ENCODE measurements around the gene CAPZA2. TPM values are rescaled to one million over a fixed set of nuclear protein-coding genes. Genes with fewer than 3 reads are reported as not detected.
A peak's percentile ranks its signal among the peaks of the same experiment; 100 is the strongest.
"Not testable (repeated sequence)": the region's sequence is repeated elsewhere in the genome, so short reads cannot be mapped to it uniquely, and the experiment has no call there.

CAPZA2 gene
- total RNA-seq, 1 experiment from 2014 or later: 214 TPM

DNA sequence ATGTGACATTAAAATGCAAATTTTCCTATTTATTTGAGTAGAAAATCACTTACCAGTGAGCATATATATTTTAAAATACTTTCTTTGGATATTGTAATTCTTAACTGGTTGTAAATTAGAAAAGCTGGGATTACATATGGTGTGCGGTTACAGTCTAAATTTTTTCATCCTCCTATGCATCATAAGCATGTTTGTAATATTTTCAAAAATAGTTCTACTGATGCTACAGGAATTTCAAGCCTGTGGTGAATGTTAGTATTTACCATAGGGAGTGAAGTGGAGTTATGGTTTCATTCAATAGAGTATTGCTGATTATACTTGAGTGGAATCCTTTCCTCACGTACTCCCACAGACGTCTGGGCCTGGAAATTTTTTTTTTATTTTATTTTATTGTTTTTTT, 56.3 kb downstream of the CAPZA2 start:
- DNase-seq (ENCODE audit: low read depth): no peak

DNA sequence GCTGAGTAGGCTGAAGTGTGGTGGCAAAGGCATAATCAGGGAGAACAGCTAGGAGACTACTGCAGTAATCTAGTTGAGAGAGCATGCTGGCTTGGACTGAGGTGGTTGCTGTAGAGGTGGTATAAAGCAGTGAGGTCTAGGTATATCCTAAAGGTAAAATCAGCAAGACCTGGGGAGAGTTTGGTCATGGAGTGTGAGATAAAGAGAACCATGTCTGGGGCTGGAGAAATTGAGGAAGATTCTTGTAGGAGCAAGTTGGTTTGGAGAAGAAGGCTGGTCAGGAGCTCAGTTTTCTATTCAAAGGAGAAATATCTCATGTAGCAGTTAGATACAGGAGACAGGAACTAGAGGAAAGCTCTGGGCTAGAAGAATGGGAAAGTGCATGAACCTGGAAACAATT, 58.0 kb downstream of the CAPZA2 start:
- no peak for DNase-seq (ENCODE audit: low read depth)

DNA sequence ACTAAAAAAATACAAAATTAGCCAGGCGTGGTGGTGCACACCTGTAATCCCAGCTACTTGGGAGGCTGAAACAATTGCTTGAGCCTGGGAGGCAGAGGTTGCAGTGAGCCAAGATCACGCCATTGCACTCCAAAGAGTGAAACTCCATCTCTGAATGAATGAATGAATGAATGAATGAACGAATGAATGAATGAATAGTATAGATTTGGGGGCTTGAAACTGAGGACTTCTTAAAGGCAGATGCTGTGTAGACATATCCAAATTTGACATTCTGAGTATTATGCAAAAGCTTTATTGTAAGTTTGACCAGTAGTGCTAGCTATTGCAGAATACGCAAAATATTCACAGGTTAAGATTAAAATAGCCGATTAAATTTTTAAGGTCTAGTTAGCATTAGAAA, 60.2 kb downstream of the CAPZA2 start:
- no peak for DNase-seq (ENCODE audit: low read depth)

DNA sequence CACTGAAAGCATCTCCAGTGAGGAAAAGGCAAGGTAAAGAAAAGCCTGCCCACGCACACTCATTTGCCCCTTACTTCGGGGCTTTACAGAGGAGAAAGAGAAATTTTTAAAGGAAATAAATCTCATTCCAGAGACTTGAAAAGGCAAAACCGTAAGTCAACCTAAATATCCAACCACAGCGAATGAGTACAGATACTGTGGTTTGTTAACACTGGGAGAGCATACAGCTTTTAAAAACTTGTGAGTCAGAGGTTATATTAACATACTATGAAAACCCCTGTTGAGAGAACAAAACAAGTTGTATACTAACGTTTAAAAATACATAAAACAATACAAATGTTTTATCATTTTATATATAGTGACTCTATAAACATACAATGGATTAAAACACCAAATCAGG, 62.4 kb downstream of the CAPZA2 start:
- DNase-seq (ENCODE audit: low read depth): peak; percentile 73

DNA sequence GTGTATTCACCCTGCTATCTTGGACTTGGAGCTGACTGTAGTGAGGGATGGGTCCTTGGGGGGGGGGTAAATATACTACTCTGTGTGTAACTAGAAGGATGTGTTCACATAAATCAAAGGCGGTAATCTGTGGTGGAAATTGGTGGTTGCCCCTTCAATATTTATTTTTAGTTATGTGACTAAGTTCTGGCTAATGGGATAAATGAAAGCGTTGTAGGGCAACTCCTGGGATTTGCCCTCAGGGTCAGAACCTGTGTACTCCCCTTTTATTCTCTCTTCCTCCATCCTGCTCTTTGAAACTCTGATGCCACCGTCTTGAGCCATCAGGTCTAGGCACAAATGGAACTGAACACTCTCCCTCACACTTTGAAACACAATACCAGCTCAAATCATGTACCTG, 66.6 kb downstream of the CAPZA2 start:
- peak; percentile 50 for DNase-seq (ENCODE audit: low read depth)

DNA sequence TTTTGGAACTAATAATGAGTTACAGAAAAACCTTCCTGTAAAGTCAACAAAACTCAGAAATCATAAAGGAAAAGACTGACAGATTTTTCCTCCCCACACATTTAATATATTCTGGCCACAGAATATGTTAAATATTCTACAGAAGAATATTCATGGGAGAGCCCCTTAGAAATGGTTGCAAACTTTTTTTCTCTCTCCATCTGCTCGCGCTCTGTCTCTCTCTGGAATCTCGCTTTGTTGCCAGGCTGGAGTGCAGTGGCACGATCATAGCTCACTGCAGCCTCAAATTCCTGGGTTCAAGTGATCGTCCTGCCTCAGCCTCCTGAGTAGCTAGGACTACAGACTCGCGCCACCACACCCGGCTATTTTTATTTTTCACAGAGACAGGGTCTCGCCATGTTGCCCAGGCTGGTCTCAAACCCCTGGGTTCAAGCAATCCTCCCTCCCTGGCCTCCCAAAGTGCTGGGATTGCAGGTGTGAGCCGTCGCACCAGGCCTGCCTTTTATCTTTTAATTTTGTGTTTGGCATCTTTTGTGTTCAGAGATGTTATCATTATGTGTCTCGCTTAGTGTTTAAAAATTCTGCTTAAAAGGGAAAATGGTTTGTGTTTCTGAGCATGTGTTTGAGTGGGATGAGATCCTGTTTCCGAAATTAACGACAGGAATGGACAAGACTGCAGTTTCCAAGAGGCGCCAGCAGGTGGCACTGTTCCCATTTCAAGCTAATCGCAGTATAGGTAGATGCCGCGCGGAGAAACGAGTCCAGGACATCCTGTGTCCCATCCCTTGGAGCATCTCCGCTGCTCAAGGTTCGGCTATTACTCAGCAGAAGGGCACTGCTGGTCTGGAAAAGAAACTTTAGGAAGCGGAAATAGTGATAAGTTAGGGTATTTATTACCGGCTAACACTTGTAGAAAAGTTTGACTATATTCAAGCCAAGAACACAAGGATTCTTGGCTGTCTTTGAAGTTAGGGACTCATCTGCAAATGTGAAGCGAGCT, 67.8 kb downstream of the CAPZA2 start:
- peak; percentile 82 for DNase-seq (ENCODE audit: low read depth)

DNA sequence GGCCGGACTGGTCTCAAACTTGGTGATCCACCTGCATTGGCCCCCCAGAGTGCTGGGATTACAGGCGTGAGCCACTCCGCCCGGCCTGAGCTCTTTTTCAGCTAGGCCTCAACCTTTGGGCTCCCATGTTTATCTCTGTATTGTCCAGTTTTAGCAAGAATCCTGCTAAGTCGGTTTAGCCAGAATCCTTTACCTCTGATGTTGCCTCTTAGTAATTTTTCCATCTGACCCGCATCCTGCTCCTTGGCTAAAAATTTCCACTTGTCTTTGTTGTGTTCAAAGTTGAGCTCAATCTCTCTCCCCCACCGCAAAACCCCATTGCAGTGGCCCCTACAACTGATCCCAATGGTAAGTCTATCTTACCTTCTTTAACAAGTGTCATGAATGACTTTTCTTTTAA, 70.2 kb downstream of the CAPZA2 start:
- no peak for DNase-seq (ENCODE audit: low read depth)

DNA sequence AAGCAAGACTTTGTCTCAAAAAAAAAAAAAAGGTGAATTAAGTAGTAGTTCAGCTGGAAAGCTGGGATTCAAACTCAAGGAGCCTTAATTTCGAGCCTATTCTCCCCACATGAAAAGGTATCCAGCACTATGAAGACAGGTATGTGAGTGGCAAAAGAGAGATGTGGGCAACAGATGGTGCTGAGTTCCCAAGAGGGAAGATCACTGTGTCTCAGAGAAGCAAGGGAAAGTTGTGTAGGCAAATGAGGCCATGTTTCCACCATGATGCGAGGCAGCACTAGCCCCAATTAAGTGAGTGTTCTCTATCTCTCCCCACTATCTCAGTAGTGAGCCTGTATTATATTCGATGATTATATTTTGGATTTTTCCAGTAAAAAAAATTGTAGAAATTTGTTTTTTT, 71.1 kb downstream of the CAPZA2 start:
- no peak for DNase-seq (ENCODE audit: low read depth)

DNA sequence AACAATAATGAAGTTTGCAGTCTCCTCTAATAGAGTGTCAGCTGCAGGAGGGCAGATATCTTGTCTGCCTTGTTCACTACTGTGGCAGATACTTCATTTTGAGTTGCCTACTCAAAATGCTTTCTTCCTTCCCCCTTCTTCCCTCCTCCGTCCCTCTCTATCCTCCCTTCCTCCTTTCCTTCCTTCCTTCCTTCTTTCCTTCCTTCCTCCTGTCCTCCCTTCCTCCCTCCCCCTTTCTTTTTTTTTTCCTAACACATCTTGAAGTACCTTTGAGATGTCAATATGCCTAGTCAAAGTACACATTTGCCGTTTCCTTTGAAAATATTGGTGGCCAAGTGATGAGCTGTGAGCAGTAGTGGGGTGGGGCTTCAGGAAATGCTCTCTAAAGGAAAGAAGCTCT, 72.2 kb downstream of the CAPZA2 start:
- no peak for DNase-seq (ENCODE audit: low read depth)

DNA sequence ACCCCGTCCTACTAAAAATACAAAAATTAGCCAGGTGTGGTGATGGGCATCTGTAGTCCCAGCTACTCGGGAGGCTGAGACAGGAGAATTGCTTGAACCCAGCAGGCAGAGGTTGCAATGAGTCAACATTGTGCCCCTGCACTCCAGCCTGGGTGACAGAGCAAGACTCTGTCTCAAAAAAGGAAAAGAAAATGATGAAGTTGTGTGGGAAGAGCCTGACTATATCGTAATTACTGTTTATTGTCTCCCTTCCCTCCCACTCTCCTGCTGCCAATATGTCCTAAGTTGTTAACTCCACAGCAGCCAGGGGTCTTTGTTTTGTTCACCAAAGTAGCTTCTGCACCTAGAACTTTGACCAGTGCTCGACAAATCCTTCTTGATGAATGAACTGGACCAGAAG, 74.5 kb downstream of the CAPZA2 start:
- DNase-seq (ENCODE audit: low read depth): not testable (repeated sequence)

DNA sequence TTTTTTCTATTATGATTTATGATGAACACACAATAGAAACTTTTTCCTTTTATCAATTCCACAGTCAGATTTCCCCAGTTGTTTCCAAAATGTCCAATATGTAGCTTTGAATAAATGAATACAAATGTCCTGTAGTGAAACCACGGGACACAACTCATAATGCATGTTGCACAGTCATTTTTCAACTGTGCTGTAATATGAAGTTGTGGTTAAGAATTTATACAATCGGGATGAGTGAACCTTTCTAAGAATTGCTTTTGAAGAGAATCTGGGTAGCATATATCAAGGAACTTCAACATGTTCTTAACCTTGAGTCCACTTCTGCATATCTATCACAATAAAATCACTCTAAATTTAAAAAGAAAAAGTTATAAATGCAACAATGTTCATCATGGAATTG, 76.3 kb downstream of the CAPZA2 start:
- no peak for DNase-seq (ENCODE audit: low read depth)

DNA sequence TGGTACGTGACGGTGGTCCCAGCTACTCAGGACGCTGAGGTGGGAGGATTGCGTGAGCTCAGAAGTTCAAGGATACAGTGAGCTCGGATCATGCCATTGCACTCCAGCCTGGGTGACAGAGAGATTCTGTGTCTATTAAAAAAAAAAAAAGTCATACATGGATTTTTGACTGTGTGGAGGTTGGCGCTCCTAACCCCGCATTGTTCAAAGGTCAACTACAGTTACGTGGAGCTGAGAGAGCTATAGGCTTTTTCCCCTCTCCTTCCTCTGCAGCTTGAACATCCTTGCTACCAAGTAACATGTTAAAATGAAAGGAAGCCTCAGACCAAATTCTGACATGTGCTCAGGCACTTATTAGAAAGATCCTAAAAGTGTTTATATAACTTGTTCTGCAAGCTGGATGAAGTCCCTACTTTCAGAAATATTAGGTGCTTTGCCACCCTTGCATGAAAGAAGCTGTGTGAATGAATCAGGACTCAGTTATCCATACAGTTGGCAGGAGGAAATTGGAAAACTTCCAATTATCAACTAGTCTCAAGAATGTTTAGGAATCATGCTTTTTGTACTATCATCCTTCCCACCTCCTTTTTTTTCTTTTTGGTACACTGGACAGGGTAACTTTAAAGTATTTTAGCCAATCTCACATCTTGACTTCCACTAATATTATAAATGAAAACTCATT, 78.4 kb downstream of the CAPZA2 start:
- no peak for DNase-seq (ENCODE audit: low read depth)

DNA sequence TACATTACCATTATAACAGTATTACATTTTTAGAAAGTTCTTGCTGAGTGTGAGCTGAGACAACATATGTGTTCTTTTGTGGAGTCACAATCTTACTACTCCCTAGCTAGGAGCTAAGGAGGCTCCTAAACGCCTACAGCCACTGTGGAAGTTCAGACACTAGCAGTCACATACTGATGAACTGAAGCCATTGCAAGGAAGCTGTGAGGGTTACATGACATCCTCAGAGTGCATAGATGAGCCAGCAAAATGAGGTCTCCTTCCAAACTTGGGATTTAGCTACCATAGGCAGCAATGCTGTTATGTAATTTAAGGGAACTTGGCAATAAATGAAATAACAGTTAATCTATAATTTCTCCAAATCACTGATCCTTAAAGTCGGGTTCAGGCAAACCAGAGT, 80.1 kb downstream of the CAPZA2 start:
- no peak for DNase-seq (ENCODE audit: low read depth)

DNA sequence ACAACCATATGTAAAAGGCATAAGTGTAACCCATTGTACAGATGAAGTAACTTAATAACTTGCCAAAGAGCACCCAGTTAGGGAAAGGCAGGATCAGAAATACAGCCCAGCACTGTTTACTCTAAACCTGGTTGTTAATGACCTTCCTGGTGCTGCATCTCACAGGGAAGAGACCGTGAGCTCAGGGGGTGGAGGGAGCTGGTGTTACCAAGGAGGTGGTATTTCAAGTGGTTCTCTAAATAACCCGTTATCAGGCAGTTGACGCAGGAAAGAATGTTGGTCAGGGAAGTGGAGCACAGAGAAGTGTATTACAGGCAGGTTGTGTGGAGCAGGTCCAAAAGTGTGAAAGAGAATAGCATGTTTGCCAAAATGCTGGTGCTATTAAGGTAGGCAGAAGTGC, 86.5 kb downstream of the CAPZA2 start:
- no peak for DNase-seq (ENCODE audit: low read depth)

DNA sequence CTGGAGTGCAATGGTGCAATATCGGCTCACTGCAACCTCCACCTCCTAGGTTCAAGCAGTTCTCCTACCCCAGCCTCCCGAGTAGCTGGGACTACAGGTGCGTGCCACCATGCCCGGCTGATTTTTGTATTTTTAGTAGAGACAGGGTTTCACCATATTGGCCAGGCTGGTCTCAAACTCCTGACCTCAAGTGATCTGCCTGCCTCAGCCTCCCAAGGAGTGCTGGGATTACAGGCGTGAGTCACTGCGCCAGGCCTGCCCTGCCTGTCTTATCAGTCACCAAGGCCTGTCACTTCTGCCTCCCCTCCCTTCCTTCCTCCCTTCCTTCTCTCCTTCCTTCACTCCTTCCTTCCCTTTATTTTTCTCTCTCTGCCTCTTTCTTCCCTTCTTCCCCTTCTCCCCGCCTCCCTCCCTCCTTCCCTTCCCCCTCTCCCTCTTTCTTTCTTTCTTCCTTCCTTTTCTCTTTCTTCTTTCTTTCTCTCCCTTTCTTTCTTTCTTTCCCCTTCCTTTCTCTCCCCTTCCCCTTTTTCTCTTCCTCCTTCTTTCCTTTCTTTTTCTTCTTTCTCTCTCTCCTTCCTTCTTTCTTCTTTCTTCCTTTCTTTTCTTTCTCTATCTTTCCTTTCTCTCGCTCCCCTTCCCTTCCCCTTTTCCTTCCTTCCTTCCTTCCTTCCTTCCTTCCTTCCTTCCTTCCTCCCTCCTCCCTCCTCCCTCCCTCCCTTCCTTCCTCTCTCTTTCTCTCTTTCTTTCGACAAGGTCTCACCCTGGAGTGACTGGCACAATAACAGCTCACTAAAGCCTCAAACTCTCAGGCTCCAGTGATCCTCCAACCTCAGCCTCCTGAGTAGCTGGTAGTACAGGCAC, 87.8 kb downstream of the CAPZA2 start:
- peak; percentile 24 for DNase-seq (ENCODE audit: low read depth)

DNA sequence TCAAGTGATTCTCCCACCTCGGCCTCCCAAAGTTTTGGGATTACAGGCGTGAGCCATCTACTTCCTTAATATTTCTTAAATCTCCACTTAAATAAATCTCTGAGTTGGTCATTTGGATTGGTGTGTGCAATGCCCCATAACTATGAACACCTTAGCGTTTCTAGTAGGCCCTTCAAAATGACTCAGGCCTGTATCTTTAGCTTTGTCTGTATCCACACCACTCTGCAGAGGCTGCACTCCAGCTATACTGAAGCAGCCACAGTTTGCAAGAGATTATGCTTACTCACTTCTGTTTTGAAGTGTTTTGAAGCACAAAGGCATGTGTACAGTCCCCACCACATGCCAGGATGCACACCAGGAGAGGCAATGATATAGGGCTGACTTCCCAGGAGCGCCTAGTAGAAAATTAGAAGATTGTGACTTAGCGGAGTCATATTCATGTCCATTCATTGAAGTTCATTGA, 88.5 kb downstream of the CAPZA2 start:
- peak; percentile 23 for DNase-seq (ENCODE audit: low read depth)

DNA sequence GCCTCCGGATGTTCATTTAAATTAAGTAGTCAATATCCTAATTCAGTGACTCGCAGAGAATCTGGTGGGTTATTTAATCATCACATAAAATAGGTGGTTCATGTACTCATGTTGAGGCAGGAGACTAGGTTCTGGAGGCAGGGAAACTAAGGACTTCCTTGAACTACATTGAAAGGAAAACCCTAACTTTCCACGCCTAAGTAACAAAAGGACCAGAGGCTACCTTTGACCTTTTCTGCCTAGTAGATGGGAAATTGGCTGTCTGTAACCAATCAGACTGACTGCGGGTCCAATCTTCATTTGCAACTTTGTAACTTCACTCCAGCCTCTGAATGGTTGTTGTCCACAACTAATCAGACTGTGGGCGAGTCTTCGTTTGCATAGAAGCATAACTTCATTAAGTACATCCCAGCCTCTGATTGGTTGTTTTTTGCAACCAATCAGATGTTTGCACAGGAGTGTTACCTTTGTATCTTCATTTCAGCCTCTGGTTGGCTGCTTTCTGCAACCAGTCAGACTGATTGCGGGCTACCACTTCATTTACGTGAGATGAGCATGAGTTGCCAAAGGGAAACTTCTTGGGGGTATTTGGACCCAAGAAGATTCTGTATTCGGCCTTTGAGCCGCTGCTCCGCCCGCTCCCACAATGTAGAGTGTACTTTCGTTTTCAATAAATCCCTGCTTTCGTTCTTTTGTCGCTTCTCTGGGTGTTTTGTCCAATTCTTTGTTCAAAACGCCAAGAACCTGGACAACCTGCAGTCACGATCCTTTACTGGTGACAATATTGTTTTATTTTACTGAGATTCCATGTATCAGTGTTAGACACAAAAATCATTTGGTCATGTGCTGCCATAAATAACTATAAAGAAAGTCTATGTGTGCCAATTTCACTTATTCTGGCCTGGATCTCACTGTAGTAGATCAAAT, 89.2 kb downstream of the CAPZA2 start:
- peak; percentile 74 for DNase-seq (ENCODE audit: low read depth)

DNA sequence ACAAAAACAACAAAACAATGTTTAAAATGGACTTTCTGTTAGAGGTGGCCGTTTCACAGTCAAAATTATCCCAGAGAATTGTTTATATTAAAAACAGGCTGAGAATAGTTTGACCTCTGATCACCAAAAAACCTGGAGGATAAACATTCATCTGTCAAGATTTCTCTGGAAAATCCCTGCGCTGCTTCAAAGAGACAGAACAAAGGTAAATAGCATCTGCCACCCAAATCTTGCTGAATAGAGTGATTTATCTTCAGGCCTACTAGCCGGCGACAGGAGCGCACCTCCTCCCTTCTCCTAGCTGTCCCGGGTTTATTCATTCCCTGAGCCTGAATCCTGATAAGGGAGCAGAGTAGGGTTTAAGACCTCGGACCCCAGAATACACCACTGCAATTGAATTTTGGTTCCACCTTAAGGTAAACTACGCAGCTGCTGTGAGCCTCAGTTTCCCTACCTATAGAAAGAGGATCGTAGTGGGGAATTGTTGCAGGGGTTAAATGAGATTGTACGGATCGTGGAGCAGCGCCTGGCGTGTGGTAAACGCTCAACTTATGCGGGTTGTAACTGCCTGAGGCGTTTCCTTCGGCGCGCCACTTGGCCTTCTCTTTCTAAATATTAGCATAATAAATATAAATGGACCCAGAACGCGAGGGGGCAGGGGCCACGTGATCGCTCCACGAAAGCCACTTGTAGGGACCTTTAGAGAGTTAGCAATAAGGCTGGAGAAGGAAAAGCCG, 90.4 kb downstream of the CAPZA2 start:
- peak; percentile 68 for DNase-seq (ENCODE audit: low read depth)

DNA sequence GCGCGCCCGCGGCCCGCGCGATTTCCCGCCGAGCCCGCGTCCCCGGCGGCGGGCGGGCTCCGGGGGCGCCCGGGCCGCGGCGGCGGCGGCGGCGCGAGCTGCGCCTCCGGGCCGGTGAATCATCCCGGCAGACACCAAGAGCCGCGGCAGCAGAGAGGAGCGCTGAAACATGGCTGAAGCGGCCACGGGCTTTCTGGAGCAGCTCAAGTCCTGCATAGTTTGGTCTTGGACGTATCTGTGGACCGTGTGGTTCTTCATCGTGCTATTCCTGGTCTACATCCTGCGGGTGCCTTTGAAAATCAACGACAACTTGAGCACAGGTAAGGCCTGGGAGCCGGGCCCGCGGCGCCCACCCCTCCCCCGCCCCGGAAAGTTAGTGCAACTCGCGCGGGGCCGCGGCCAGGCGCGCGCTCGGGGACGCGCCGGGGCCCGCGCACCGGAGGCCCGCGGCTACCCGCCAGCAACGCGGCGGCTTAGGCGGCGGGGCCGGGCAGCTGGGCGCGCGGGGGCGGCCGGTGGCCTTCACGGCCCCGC, 91.1 kb downstream of the CAPZA2 start, which contains the start of gene ST7:
ST7 (plus strand) TSS at position 130 of the 534 bp plus-strand sequence; CDS start at position 170, 40 bp downstream.
- DNase-seq (ENCODE audit: low read depth): peak; percentile 77

Data from M059J (cell line).